HG03432 (cell line): ENCODE data around the gene SLC22A4.

Experiments
- ATAC-seq: cut with Tn5 transposase; IDR thresholded peaks from one replicate; pipeline ENCODE4 v1.9.1; 2021; ENCODE audit warnings: mild to moderate bottlenecking, moderate library complexity; ENCODE audit not compliant: unreplicated experiment

Gene SLC22A4

DNA sequence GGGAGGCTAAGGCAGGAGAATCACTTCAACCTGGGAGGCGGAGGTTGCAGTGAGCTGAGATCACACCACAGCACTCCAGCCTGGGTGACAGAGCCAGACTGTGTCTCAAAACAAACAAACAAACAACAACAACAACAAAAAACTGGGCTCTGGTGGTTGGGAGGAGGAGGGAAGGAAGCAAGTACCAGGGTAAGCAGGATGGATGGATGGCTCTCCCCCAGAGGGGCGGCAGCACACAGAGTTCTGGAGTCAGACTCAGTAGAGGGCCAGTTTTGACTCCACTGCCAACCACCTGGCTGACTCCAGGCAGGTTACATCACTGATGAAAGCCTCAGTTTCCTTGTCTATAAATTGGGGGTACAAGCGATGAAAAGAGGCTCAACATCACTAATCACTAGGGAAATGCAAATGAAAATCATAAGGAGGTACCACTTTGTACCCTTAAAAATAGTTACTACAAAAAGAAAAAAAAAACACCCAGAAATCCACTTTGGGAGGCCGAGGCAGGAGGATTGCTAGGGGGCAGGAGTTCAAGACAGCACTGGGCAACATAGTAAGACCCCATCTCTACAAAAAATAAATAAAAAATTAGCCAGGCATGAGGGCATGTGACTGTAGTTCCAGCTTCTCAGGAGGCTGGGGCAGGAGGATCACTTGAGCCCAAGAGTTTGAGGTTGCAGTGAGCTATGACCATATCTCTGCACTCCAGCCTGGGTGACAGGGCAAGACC lies 3.2 kb downstream of the SLC22A4 start:
- no peak for ATAC-seq

DNA sequence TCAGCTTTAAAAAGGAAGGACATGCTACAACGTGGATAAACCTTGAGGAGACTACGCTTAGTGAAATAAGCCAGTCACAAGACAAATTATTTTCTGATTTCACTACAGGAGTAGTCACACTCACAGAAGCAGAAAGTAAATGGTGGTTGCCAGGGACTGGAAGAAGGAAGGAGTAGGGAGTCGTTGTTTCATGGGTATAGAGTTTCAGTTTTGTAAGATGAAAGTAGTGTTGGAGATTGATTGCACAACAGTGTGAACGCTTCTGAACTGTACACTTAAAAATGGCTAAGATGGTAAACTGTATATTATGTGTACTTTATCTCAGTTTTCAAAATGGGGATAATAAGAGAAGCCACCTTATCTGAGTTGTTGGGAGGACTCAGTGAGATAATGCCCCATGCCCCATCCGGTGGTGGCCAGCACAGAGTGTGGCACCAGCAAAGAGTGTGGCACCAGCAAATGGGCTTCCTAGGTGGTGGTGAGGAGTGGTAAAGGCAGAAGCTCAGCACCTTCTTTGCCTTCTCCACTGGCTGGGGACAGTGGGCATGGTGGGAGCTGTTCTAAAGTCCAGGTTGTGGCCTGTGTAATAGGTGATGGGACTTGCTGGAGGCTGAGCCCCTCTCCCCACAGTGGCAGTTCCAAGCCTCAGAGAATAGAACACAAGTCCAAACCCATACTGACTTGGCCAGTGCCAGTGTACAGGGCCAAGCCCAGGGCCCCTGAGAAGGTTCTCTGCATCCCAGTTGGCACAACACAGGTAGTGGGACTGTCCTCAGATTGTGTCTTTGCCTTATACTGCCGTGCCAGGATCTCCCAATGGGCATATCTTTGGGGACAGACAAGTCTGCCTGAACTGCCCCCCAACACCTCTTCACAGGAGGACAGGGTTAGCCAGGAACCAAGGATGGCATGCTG lies 4.4 kb downstream of the SLC22A4 start:
- ATAC-seq = no peak

DNA sequence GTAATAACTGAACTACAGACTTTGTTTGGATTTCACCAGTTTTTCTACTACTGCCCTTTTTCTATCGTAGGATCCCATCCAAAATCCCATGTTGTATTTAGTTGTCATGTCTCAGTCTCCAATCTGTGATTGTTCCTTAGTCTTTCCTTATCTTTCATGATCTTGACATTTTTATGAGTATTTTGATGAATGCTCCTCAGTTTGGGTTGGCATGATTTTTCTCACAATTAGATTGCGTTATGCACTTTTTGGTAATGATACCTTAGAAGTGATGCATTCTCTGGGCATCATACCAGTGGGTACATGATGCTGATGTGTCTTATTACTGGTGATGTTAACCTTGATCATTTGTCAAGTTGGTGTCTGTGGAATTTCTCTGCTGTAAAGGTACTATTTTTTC lies 5.7 kb downstream of the SLC22A4 start:
- no peak for ATAC-seq

DNA sequence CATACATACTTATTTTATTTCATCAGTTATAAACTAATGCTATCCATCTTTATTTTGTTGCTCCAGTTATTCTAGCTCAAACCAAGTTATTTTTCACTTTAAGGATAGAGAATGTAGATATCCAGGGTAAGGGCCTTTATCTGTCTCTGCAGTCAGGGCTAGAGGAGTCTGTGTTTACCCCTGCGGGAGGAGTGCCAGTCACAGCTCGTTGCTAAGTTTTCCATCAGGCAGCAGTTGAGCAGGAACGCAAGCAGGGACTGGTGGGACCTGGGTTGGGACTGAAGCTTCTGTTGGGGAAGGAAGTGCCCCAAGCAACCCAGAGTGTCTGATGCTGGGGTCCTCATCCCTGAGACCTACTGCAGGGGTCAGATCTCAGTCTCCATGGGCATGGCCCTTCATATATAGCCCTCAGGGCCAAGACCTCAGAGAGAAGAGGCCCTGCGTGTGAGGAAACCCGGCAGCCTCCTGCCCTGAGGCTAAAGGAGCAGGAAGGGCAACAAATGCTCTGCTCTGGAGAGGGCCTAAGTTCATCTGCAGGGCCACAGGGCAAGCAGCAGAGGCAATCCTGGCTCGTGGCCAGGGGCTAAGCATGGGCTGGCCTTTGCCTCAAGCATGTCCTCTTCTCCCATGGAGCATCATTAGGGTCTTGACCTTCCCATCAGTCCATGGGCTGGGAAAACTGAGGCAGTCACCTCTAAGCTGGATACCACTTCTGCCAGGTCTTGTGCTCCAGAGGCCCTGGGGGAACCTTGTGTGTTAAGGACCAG lies 6.6 kb downstream of the SLC22A4 start:
- no peak for ATAC-seq

DNA sequence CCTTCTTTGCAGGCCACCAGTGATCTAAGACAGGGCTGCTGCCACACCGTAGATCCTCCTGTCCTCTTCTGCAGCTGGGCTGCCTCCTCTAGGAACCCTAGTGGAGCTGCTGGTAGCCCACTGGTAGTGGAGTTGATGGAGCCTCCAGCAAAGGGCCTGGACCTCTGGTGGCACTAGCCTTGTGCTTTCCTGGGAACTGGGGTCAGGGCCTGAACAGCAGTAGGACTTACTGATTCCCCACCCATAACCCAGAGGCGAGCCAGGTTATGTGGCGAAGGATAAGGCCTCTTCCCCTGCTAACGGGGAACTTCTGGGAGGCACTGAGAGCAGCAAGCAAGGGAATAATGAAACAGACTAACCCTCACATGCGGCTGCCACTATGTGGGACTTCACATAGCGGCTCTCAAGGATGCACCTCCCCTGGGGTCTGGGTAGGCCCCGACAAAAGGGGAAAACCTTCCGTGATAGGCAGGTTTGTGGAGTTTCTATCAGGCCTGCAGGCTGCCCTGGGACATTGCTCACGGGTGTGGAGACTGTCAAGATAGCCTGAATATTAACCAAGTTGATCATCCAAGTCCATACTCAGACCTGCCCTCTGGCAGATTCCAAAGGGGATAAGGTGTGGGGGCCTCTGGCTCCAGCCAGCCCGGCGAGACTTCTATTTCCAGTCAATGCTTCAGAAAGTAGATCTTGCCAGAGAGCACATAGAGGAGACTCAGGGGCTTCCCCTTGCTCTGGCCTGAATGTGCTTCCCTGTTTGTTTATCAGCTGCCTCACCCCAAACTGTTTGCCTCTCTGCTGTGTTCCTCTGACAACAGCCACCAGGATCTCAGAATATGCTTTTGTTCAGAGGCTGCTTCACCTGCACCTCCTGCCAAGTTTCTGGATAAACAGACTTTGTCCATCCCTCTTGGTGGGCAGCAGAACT lies 7.4 kb downstream of the SLC22A4 start:
- ATAC-seq = no peak

DNA sequence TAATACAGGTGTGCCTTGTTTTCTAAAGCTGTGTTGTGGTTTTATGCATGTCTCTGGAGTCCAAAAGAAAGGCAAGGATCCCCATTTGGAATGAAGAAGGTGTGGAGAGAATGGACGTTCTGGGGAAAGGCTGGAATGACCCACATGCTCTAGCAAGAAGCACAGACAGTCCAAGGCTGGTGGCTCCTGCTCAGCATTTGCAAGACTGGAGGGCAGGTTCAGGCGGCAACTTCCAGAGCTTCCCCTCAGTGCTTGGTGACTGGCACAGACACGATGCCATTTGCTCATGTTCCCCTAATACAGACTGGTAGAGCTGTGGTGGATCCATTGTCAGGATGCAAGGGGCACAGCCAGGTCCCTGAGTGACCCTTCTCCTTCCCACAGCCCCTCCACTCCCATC lies 8.2 kb downstream of the SLC22A4 start:
- ATAC-seq = no peak

DNA sequence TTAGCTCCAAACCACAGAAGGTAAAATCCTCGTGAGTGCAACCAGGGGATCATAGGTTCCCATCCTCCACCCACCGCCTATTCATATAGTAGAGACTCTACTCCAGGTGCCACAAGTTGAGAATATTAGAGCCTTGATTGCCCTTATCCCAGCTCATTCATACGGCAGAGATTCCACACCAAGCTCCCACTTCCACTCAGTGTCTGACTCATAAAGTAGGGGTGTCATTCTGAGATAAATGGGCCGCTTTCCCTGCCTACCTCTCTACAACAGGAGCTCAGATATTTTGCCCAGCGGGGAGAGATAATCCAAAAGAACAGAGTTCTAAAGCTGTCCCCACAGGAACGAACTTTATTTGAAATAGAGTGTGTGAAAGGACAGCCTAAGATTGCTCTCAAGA lies 9.4 kb downstream of the SLC22A4 start:
- ATAC-seq = no peak

DNA sequence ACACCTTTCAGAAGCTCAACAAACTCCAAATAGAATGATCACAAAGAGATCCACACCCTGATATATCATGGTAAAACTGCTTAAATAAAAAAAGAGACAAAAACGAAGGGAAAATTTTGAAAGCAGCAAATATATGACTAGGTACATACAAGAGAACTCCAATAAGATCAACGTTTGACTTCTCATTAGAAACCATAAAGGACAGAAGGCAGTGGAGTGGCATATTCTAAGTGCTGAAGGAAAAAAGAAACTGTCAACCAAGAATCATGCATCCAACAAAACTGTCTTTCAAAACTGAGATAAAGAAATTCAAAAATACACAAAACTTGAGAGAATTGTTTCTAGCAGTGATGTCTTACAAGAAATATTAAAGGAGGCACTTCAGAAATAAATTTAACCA lies 11.2 kb downstream of the SLC22A4 start:
- no peak for ATAC-seq

DNA sequence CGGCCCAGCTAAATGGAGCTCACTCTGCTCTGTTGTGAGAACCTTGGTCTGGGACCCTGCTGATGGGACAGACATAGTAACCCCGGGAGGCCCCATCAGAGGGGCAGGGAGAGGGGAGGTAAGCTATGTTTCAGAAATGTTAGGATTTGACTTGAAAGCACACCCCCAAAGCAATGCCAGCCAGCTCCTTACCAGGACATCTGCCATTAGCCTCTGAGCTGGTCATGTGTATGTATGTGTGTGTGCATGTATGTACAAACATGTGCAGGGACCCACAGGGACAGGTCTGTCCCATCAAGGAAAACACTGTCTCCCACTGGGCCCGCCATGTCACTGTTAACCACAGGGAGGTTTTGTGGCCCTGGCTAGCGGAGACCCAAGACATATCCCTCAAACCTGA lies 14.5 kb downstream of the SLC22A4 start:
- no peak for ATAC-seq

DNA sequence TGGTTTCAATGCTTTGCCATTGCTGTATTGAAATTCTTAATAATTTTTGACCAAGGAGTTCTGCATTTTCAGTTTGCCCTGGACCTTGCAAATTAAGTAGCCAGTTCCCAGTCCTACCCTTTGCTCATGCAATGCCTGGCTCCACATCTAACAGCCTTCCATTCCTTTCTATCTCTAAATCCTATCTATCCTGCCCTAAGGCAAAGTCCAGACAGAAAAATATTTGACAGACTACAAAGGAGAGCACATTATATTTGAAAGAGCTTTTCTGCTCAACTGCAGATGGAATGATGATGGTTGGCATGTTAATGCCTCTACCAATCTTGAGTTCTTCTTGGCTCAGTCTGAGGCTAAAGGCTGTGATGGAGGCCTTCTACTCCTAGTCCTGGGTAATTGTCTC lies 15.5 kb downstream of the SLC22A4 start:
- no peak for ATAC-seq

DNA sequence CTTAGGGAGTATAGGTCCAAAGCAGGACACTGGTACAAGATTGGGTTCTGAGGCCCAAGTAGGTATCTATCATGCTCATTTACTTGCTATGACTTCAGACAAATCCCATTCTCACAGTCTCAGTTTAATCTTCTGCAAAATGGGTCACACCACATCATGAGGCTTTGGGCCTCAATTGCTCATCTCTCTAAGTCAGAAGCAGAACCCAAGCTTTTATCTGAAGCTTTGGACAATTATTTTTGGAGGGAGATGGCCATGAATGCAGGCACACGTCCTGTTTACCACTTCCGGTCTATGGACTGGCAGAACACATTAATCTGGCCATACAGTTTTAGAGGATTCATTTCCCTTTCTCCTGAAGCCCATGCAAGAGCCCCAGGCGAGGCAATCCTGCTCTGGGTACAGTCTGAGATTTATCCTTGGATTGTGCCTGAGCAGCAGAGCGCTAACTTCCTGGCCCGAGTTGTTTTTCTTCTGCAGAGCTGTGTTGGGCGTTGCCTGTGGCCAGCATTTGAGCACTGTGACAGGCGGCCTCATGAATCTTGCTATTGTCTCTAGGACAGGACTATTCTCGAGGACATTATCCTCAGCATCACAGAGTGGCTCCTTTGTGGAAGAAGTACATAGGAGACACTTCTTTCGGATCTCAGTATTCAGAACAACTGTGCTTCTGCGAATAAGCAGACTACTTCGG lies 16.1 kb downstream of the SLC22A4 start:
- ATAC-seq = no peak

DNA sequence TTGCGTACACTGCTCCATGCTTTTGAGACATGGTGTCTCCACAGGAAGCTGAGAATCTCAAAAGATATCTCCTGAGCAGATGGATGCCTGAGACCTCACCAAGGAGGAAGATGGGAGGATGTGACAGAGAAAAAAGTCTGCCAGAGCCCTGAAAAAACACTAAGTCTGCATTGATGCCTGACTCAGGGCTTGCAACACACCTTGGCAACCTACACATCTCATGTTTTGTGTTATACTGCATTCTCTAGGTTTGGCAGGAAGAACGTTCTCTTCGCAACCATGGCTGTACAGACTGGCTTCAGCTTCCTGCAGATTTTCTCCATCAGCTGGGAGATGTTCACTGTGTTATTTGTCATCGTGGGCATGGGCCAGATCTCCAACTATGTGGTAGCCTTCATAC lies 19.2 kb downstream of the SLC22A4 start:
- ATAC-seq = no peak

DNA sequence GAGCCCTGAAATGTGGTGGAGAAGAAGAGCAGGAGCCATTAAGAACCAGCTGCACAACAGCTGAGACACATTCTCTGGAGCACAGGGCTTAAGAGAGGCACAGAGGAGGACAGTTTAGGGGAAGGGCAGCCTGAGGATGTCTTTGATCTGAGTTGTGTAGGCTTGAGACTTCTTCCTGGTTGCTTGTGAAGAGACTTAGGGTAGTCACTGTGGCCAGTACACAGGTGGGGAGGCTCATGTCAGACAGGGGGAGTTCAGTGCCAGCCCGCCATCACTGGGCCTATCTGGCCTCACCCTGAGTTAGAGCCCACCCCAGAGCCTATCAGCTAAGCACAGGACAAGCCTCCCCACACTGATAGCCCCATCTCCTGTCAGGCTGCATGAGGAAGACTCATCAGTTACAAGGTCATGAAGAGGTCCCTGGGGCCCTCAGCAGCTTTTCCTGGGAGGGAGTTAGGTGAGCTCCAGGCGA lies 19.8 kb downstream of the SLC22A4 start:
- no peak for ATAC-seq

DNA sequence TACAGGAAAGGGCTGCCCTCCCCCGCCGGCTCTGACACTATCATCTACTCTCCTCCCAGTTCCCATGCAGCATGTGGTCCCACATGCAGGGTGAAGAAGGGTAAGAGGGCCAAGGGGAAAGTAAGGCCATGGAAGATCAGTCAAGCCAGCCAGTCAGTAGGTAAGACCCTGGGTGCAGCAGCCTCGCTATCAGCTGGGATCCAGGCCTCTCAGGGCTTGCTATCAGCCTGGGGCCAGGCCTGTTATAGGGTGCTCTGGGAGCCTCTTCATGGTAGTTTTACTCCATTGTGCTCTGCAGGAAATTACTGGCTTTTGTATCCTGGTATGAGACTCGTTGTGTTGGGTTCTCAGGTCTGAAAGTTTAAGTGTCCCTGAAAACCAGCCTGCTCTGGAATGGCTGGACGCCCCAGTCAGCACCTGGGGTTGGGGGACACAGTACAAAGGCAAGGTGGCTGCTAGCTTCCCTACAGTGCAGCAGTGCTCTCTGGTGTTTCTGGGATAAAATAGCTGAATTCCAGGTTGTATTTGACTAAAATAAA lies 21.4 kb downstream of the SLC22A4 start:
- no peak for ATAC-seq

DNA sequence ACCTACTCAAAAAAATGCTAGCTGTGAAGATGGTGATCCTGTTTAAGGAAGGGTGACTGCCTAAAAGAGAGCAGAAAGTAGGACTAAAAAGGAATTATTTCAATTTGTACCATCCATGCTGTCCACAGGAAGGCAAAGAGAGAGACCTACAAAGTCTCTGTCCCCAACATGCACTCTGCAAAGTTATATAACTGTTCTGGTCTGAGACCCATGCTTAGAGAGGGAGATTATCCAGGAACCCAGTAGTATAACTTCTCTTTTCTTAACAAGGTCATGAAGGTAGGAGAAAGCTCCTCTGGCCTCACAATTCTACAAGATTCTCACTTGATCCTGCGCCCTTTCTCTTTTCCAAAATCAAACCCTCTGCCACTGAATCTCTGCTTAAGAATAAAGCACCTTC lies 25.8 kb downstream of the SLC22A4 start:
- ATAC-seq = no peak

DNA sequence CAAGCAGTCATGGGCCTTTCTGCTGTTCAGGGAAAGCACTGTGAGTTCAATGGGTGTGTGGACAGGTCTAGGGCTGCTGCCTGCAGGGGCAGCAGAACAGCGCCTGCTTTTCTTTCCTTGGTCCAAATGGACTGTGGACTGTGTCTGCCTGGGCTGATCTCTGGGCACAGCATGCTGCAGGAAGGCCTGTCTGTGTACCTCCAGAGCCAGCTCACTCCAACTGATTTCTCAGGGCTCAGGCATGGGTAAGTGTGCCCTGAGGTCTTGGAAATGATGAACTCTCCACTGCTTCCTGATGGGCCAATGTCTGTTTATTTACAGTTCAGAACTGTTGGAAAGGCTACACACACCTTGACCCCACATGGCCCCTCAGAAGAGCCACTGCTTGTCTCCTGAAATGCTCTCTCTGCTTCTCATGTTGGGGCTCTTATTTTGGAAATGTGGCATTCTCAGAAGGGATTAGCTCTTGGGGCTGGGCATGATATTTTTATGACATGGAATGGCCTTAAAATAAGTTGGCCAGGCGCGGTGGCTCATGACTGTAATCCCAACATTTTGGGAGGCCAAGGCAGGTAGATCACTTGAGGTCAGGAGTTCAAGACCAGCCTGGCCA lies 27.0 kb downstream of the SLC22A4 start:
- ATAC-seq = no peak

DNA sequence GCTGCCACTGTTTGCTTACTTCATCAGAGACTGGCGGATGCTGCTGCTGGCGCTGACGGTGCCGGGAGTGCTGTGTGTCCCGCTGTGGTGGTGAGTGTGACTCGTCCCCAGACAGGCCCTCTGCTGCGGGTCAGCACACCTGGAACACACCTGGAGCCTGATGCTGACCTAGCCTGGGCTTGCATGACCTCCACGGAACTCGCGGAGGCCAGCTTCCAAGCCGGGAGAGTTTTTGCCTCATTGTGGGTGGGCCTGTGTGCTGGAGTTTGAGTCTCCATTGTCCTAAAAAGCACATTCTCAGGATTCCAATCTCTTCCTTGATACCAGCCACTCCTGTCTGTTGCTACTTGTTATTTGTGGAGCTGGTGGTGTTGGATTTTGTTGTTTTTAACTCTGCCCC lies 28.1 kb downstream of the SLC22A4 start:
- no peak for ATAC-seq

DNA sequence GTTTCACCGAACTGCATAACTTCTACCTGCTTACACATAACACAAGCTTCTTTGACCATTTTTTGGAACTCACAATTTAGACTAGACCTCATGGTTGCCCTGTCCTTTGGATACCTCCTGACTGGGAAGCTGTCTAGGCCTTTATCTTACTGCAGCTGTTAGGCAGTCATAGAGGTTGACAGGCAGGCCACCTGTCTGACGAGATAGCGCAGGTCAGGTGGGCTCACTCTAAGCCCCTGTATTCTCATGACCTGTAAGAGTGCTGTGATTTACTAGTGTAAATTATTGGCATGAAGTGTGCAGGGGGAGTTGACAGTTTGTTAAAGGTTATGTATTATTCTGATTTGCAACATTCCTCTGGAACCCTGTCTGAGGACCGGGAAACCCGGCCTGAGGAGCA lies 29.0 kb downstream of the SLC22A4 start:
- ATAC-seq = no peak

DNA sequence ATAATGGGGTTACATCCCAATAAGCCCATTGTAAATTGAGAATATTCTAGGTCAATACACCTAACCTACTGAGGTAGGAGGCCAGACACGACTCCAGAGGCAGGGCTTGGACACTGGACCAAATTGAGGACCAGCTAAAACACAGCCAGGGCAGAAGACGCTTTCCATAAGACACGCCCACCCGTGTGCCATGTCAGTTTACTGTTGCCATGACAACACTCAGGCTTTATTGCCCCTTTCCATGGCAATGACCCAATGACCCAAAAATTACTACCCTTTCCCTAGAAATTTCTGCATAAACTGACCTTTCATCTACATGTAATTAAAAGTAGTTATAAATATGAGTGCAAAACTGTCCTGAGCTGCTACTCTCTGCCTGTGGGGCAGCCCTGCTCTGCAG lies 31.5 kb downstream of the SLC22A4 start:
- ATAC-seq = no peak
